SK-N-SH (cell line): ENCODE measurements around the gene ANKRD10. TPM values are rescaled to one million over a fixed set of nuclear protein-coding genes. Genes with fewer than 3 reads are reported as not detected.

Experiments
- CTCF ChIA-PET: fragments of 300-600, 350-600 bp; formaldehyde crosslinking; extraction: SDS; loops from one replicate; lab custom pipeline; 2021; lab: Yijun Ruan, JAX
- POLR2A ChIA-PET: fragments of 350-600 bp; sonication (Branson Sonifier 250); formaldehyde crosslinking; extraction: SDS; loops from one replicate; lab custom pipeline; 2020; ENCODE audit warnings: antibody characterized with exemption, inconsistent platforms; lab: Yijun Ruan, JAX
- DNase-seq: peaks from one replicate; pipeline ENCODE4 v3.0.0; 2012
- H2AFZ ChIP-seq: fragments of 200-600 bp; sonication (generic); 2 replicates; pipeline ENCODE4 v1.8.1; 2016; ENCODE audit warnings: antibody characterized with exemption, mild to moderate bottlenecking, low read depth
- H3F3A ChIP-seq: fragments of 200-600 bp; sonication (generic); replicated peaks from 2 replicates; pipeline ENCODE3; 2016; ENCODE audit warnings: antibody characterized with exemption, mild to moderate bottlenecking; ENCODE audit not compliant: insufficient read depth
- H3K27ac ChIP-seq, 2 experiments: fragments of 200-500 bp in 1 of 2; fragments of 200-600 bp in 1 of 2; sonication (Bioruptor generic) in 1 of 2; sonication (generic), shearing (Covaris generic) in 1 of 2; 2 replicates each; pipeline versions ENCODE4 v1.5.1 to v1.6.1; 2014 to 2016; ENCODE audit warnings: low read depth in 2 of 2, inconsistent platforms in 1 of 2, low read length in 1 of 2, mild to moderate bottlenecking in 1 of 2, mixed read lengths in 1 of 2
- H3K27me3 ChIP-seq: fragments of 200-600 bp; sonication (generic), shearing (Covaris generic); 2 replicates; pipeline ENCODE4 v1.6.1; 2016; ENCODE audit warnings: mixed run types; ENCODE audit not compliant: insufficient read depth
- H3K36me3 ChIP-seq, 2 experiments: fragments of 200-500 bp in 1 of 2; fragments of 200-600 bp in 1 of 2; sonication (Bioruptor generic) in 1 of 2; sonication (generic) in 1 of 2; replicated peaks in 1 of 2; 2 replicates each; pipeline versions ENCODE3 to v1.5.1; 2014 to 2016; ENCODE audit warnings: low read length in 1 of 2, mild to moderate bottlenecking in 1 of 2; ENCODE audit not compliant: insufficient read depth in 2 of 2, control insufficient read depth in 1 of 2
- H3K4me1 ChIP-seq, 2 experiments: fragments of 200-500 bp in 1 of 2; fragments of 200-600 bp in 1 of 2; sonication (Bioruptor generic) in 1 of 2; sonication (generic), shearing (Covaris generic) in 1 of 2; 2 replicates each; pipeline versions ENCODE4 v1.5.1 to v1.6.1; 2014 to 2016; ENCODE audit warnings: low read depth in 1 of 2, low read length in 1 of 2, mixed run types in 1 of 2; ENCODE audit not compliant: insufficient read depth in 2 of 2, control insufficient read depth in 1 of 2
- H3K4me2 ChIP-seq: fragments of 200-600 bp; sonication (generic), shearing (Covaris generic); 2 replicates; pipeline ENCODE4 v1.6.1; 2017; ENCODE audit warnings: mixed run types
- H3K4me3 ChIP-seq, 2 experiments: fragments of 200-500 bp in 1 of 2; fragments of 200-600 bp in 1 of 2; sonication (Bioruptor generic) in 1 of 2; sonication (generic), shearing (Covaris generic) in 1 of 2; 2 replicates each; pipeline versions ENCODE4 v1.5.1 to v1.8.1; 2014 to 2016; ENCODE audit warnings: low read depth in 2 of 2, inconsistent platforms in 1 of 2, low read length in 1 of 2, mild to moderate bottlenecking in 1 of 2, mixed read lengths in 1 of 2, moderate library complexity in 1 of 2
- H3K79me2 ChIP-seq: fragments of 200-600 bp; sonication (generic); 2 replicates; pipeline ENCODE4 v1.8.1; 2017; ENCODE audit warnings: mild to moderate bottlenecking; ENCODE audit not compliant: insufficient read depth
- H3K9ac ChIP-seq: fragments of 200-600 bp; sonication (generic); 2 replicates; pipeline ENCODE4 v1.6.1; 2017; ENCODE audit warnings: mixed run types
- H3K9me2 ChIP-seq: fragments of 200-600 bp; sonication (generic); 2 replicates; pipeline ENCODE4 v1.6.1; 2017; ENCODE audit warnings: mixed run types
- H3K9me3 ChIP-seq: fragments of 200-600 bp; sonication (generic); 2 replicates; pipeline ENCODE4 v1.6.1; 2017; ENCODE audit warnings: mixed run types, mild to moderate bottlenecking, moderate library complexity
- H4K20me1 ChIP-seq: fragments of 200-600 bp; sonication (generic); 2 replicates; pipeline ENCODE4 v1.6.1; 2017; ENCODE audit warnings: mild to moderate bottlenecking, mixed run types; ENCODE audit not compliant: insufficient read depth
- ELF1 ChIP-seq: IDR thresholded peaks from 2 replicates; pipeline ENCODE4 v1.4.0; 2012
- EP300 ChIP-seq, 2 experiments: IDR thresholded peaks; 2 replicates each; pipeline versions ENCODE4 v1.4.0 to v1.6.1; 2012; ENCODE audit warnings: borderline replicate concordance in 1 of 2, low read depth in 1 of 2, low read length in 1 of 2
- EZH2phosphoT487 ChIP-seq: fragments of 200-600 bp; sonication (generic); IDR thresholded peaks from 2 replicates; pipeline ENCODE4 v1.6.1; 2017; ENCODE audit warnings: low read depth, mixed run types, mild to moderate bottlenecking, antibody characterized with exemption, moderate library complexity, borderline replicate concordance
- FOSL2 ChIP-seq: IDR thresholded peaks from 2 replicates; pipeline ENCODE4 v1.4.0; 2012; ENCODE audit warnings: low read depth, mild to moderate bottlenecking, moderate library complexity, borderline replicate concordance
- FOXJ3 ChIP-seq: sonication (generic); formaldehyde crosslinking; IDR thresholded peaks from 2 replicates; pipeline ENCODE4 v1.5.1; 2020; ENCODE audit warnings: mild to moderate bottlenecking, missing genetic modification reagents
- FOXM1 ChIP-seq: IDR thresholded peaks from 2 replicates; pipeline ENCODE4 v1.4.0; 2012; ENCODE audit warnings: low read depth, mild to moderate bottlenecking
- GATA2 ChIP-seq: sonication (generic); formaldehyde crosslinking; IDR thresholded peaks from 2 replicates; pipeline ENCODE4 v1.5.0; 2020; ENCODE audit warnings: mild to moderate bottlenecking, missing genetic modification reagents
- IRF3 ChIP-seq: fragments of 150-350 bp; IDR thresholded peaks from 2 replicates; pipeline ENCODE4 v1.6.1; 2016; ENCODE audit warnings: mild to moderate bottlenecking, low read depth, low read length
- MXI1 ChIP-seq: IDR thresholded peaks from 2 replicates; pipeline ENCODE4 v1.6.1; 2012; ENCODE audit warnings: mild to moderate bottlenecking, low read depth, low read length, improper control_type of control experiment
- NRF1 ChIP-seq: IDR thresholded peaks from 2 replicates; pipeline ENCODE4 v1.6.1; 2012; ENCODE audit warnings: low read depth, mild to moderate bottlenecking, low read length
- PBX3 ChIP-seq: IDR thresholded peaks from 2 replicates; pipeline ENCODE4; 2012
- RCOR1 ChIP-seq: fragments of 150-350 bp; IDR thresholded peaks from 2 replicates; pipeline ENCODE4 v1.6.1; 2017; ENCODE audit warnings: antibody characterized with exemption, low read length
- REST ChIP-seq: IDR thresholded peaks from 2 replicates; pipeline ENCODE4 v1.6.1; 2012; ENCODE audit warnings: mild to moderate bottlenecking, low read depth, low read length, moderate library complexity
- RXRA ChIP-seq: IDR thresholded peaks from 2 replicates; pipeline ENCODE4 v1.4.0; 2012; ENCODE audit warnings: low read depth, mild to moderate bottlenecking, borderline replicate concordance
- SIN3A ChIP-seq: IDR thresholded peaks from 2 replicates; pipeline ENCODE4 v1.6.1; 2012; ENCODE audit warnings: low read depth, mild to moderate bottlenecking, low read length, moderate library complexity, borderline replicate concordance
- SMC3 ChIP-seq: IDR thresholded peaks from 2 replicates; pipeline ENCODE4 v1.6.1; 2012; ENCODE audit warnings: low read depth, low read length, improper control_type of control experiment
- TAF1 ChIP-seq: IDR thresholded peaks from 2 replicates; pipeline ENCODE4 v1.6.1; 2012; ENCODE audit warnings: low read depth, mild to moderate bottlenecking, low read length, moderate library complexity, borderline replicate concordance
- TCF12 ChIP-seq: IDR thresholded peaks from 2 replicates; pipeline ENCODE4 v1.4.0; 2012
- TEAD4 ChIP-seq: IDR thresholded peaks from 2 replicates; pipeline ENCODE4 v1.4.0; 2012; ENCODE audit warnings: mild to moderate bottlenecking, borderline replicate concordance; ENCODE audit not compliant: insufficient read depth
- USF1 ChIP-seq: IDR thresholded peaks from 2 replicates; pipeline ENCODE4 v1.4.0; 2012; ENCODE audit warnings: low read depth, borderline replicate concordance
- WGBS: methylation state at CpG from one replicate; pipeline ENCODE4 v1.1.6; 2017; ENCODE audit warnings: low lambda C conversion rate; 5-methylcytosine and 5-hydroxymethylcytosine counted together
- polyA plus RNA-seq, 3 experiments: library from polyadenylated mRNA; depleted of rRNA; stranded (reverse); fragments of >200 nt; gene quantifications; 2 replicates each; pipeline ENCODE4 v1.2.3, GENCODE V29; 2012

Gene ANKRD10
- polyA plus RNA-seq, 1 of the 3 experiments (the other 2 are of a cell fraction): 53.2 TPM

- H4K20me1 ChIP-seq: no peaks in the 10 kb centered on the region
- H3K27ac ChIP-seq: no peak overlapping the region
- no peak overlapping the region for H2AFZ ChIP-seq
- no peaks in the 10 kb centered on the region for H3K36me3 ChIP-seq
- no peaks in the 10 kb centered on the region for H3K9me2 ChIP-seq
- ChIA-PET CTCF (no interaction called here), POLR2A (no interaction called here)
- 85% methylated on average over 4 of the region's 4 CpGs for WGBS
- H3K27me3 ChIP-seq: no peaks in the 10 kb centered on the region
- H3K4me2 ChIP-seq: no peak overlapping the region
- peaks cover 5 to 12% of the 10 kb centered on the region in 2 experiments; a peak in 2 of 4 replicates for H3K4me1 ChIP-seq
- TF ChIP-seq USF1 (no peak), FOXJ3 (CRISPR knock-in tag) (no peak), SIN3A (no peak), PBX3 (no peak), SMC3 (no peak), FOXM1 (no peak), IRF3 (no peak), ELF1 (no peak), TEAD4 (no peak), TAF1 (no peak), FOSL2 (no peak), NRF1 (no peak), EP300 (IDR thresholded peaks at IDR 0.05; ENCODE audit: borderline replicate concordance in 1 of 2, low read depth in 1 of 2, low read length in 1 of 2) (no peak), RXRA (no peak), TCF12 (no peak), GATA2 (CRISPR knock-in tag) (no peak), EZH2phosphoT487 (no peak), RCOR1 (no peak), MXI1 (no peak), REST (no peak)
- H3F3A ChIP-seq: peaks cover 3% of the 10 kb centered on the region
- no peak overlapping the region for H3K4me3 ChIP-seq
- no peaks in the 10 kb centered on the region for H3K79me2 ChIP-seq
- no peaks in the 10 kb centered on the region for H3K9me3 ChIP-seq
- DNase-seq: no peak
- no peak overlapping the region for H3K9ac ChIP-seq
Measured at GRCh38 chr13:110877737-110878258, 37.1 kb downstream of the ANKRD10 start.
